OCI-LY7 (cell line): ENCODE results near the gene ERC1. TPM values are rescaled to one million over a fixed set of nuclear protein-coding genes. Genes with fewer than 3 reads are reported as not detected.

Experiments
- BruUV-seq: library from RNA; stranded (reverse); fragments of 400-500 nt; replicated peaks from 2 replicates; lab custom pipeline; 2021; lab: Mats Ljungman, UMichigan
- CTCF ChIA-PET: fragments of 300-600 bp; sonication (Branson Sonifier 250); formaldehyde crosslinking; loops from one replicate; lab custom pipeline; 2022; ENCODE audit warnings: antibody characterized with exemption; ENCODE audit not compliant: unreplicated experiment; lab: Charles Lee
- POLR2A ChIA-PET: fragments of 300-600 bp; sonication (Branson Sonifier 250); formaldehyde crosslinking; loops from one replicate; lab custom pipeline; 2022; ENCODE audit warnings: antibody characterized with exemption; lab: Charles Lee
- DNase-seq: peaks from one replicate; pipeline ENCODE4 v3.0.0-alpha.2; 2015; ENCODE audit warnings: low spot score
- H2AFZ ChIP-seq: fragments of 200-600 bp; sonication (generic), shearing (Covaris generic); 2 replicates; pipeline ENCODE4 v1.6.1; 2014; ENCODE audit warnings: mild to moderate bottlenecking, antibody characterized with exemption, low read length, moderate library complexity
- H3K27ac ChIP-seq: fragments of 200-600 bp; sonication (generic); 2 replicates; pipeline ENCODE4 v1.5.1; 2014; ENCODE audit warnings: mixed run types, low read depth, mild to moderate bottlenecking, moderate library complexity, low read length, inconsistent platforms; ENCODE audit not compliant: poor library complexity, severe bottlenecking
- H3K36me3 ChIP-seq: fragments of 200-600 bp; sonication (generic); 2 replicates; pipeline ENCODE4 v1.6.1; 2014; ENCODE audit warnings: mild to moderate bottlenecking, antibody characterized with exemption, low read length, moderate library complexity, mixed read lengths; ENCODE audit not compliant: insufficient read depth
- H3K4me1 ChIP-seq: fragments of 200-600 bp; sonication (generic); 2 replicates; pipeline ENCODE4 v1.5.1; 2014; ENCODE audit warnings: mild to moderate bottlenecking, low read length; ENCODE audit not compliant: insufficient read depth, poor library complexity, severe bottlenecking
- H3K4me2 ChIP-seq: fragments of 200-600 bp; sonication (generic); 2 replicates; pipeline ENCODE4 v1.6.1; 2014; ENCODE audit warnings: mild to moderate bottlenecking, low read length
- H3K4me3 ChIP-seq: fragments of 200-600 bp; sonication (generic); 2 replicates; pipeline ENCODE4 v1.5.1; 2014; ENCODE audit warnings: mild to moderate bottlenecking, low read depth, low read length; ENCODE audit not compliant: poor library complexity, severe bottlenecking
- H3K79me2 ChIP-seq: fragments of 200-600 bp; sonication (generic); 2 replicates; pipeline ENCODE4 v1.6.1; 2016; ENCODE audit warnings: low read depth, mild to moderate bottlenecking, low read length, moderate library complexity, mixed read lengths; ENCODE audit not compliant: insufficient read depth
- H3K9me2 ChIP-seq: fragments of 200-600 bp; sonication (generic); 2 replicates; pipeline ENCODE4 v1.6.1; 2016; ENCODE audit warnings: mild to moderate bottlenecking, low read length, mixed read lengths; ENCODE audit not compliant: insufficient read depth
- H3K9me3 ChIP-seq: fragments of 200-600 bp; sonication (generic); 2 replicates; pipeline ENCODE4 v1.6.1; 2014; ENCODE audit warnings: mild to moderate bottlenecking, mixed run types, low read length, mixed read lengths
- H4K20me1 ChIP-seq: fragments of 200-600 bp; sonication (generic); 2 replicates; pipeline ENCODE4 v1.6.1; 2014; ENCODE audit warnings: mild to moderate bottlenecking, antibody characterized with exemption, low read length, moderate library complexity, mixed read lengths; ENCODE audit not compliant: insufficient read depth
- CTCF ChIP-seq: fragments of 200-600 bp; sonication (generic); conservative IDR thresholded peaks from 2 replicates; pipeline ENCODE4 v1.5.1; 2014; ENCODE audit warnings: mild to moderate bottlenecking, antibody characterized with exemption, low read length, moderate library complexity, mixed read lengths
- EZH2phosphoT487 ChIP-seq: fragments of 200-600 bp; sonication (generic); IDR thresholded peaks from 2 replicates; pipeline ENCODE4 v1.6.1; 2018; ENCODE audit warnings: low read depth, borderline replicate concordance, mild to moderate bottlenecking, mixed run types, antibody characterized with exemption, low read length, moderate library complexity, mixed read lengths
- intact Hi-C: fragments of 100-400 bp; cut with micrococcal nuclease; formaldehyde crosslinking; loops from one replicate; pipeline ENCODE4 v1.10.0; 2022; ENCODE audit not compliant: unreplicated experiment
- total RNA-seq, 2 experiments: library from RNA; depleted of rRNA in 1 of 2; stranded (reverse); fragments of >200 nt in 1 of 2; shearing (Covaris generic) in 1 of 2; gene quantifications; 2 replicates each; pipeline ENCODE4 v1.2.3, GENCODE V29; 2014 to 2022

ERC1 gene
- total RNA-seq, 2 experiments from 2014 or later: 26.9 to 86.9 TPM

- Histone ChIP-seq H2AFZ (no peak overlapping the region), H3K4me2 (no peak overlapping the region)
- no peak for TF ChIP-seq CTCF
- no peak for TF ChIP-seq EZH2phosphoT487
Observed at GRCh38 chr12:1540690-1541089, 549.7 kb downstream of the ERC1 start.

GRCh38 chr12:1542599-1542998 lies 551.6 kb downstream of the ERC1 start:
- no peak for DNase-seq
- intact Hi-C loops: no loop called here
- no peak overlapping the region for H3K4me3 ChIP-seq
- POLR2A ChIA-PET: interaction anchor here (1.3 kb wide), 1 partner anchor 11 kb away, joined by 3 read pairs; no protein-coding TSS in a partner anchor
- H4K20me1 ChIP-seq: no peaks in the 10 kb centered on the region
- H3K9me2 ChIP-seq: no peaks in the 10 kb centered on the region
- H2AFZ ChIP-seq: no peak overlapping the region
- no peak overlapping the region for H3K4me2 ChIP-seq
- CTCF ChIA-PET: no interaction called here
- peaks cover 50% of the 10 kb centered on the region for H3K4me1 ChIP-seq
- H3K9me3 ChIP-seq: no peaks in the 10 kb centered on the region
- TF ChIP-seq CTCF (no peak), EZH2phosphoT487 (no peak)
- BruUV-seq: no TSS peak
- no peaks in the 10 kb centered on the region for H3K79me2 ChIP-seq
- no peak overlapping the region for H3K27ac ChIP-seq
- H3K36me3 ChIP-seq: no peaks in the 10 kb centered on the region; the same call in 1 of the 2 replicates

More at GRCh38 chr12:1540690-1541089, 549.7 kb downstream of the ERC1 start:
- Histone ChIP-seq H4K20me1 (no peaks in the 10 kb centered on the region), H3K79me2 (no peaks in the 10 kb centered on the region), H3K36me3 (no peaks in the 10 kb centered on the region; the same call in 1 of the 2 replicates), H3K9me3 (no peaks in the 10 kb centered on the region), H3K27ac (no peak overlapping the region), H3K4me1 (peaks cover 33% of the 10 kb centered on the region), H3K4me3 (no peak overlapping the region), H3K9me2 (no peaks in the 10 kb centered on the region)
- ChIA-PET POLR2A (no interaction called here), CTCF (no interaction called here)
- DNase-seq: no peak
- BruUV-seq: no TSS peak
- intact Hi-C loops: no loop called here

- CTCF ChIA-PET: no interaction called here
- Histone ChIP-seq H3K4me2 (peak overlapping the region; percentile 36), H2AFZ (no peak overlapping the region), H3K36me3 (no peaks in the 10 kb centered on the region; the same call in 1 of the 2 replicates), H3K4me1 (peaks cover 59% of the 10 kb centered on the region), H4K20me1 (no peaks in the 10 kb centered on the region), H3K9me3 (no peaks in the 10 kb centered on the region; the same call in 1 of the 2 replicates), H3K27ac (peak overlapping the region; percentile 50), H3K9me2 (no peaks in the 10 kb centered on the region), H3K79me2 (no peaks in the 10 kb centered on the region), H3K4me3 (peak overlapping the region; percentile 22)
- peak; percentile 30 for DNase-seq
- intact Hi-C loops: no loop called here
- no TSS peak for BruUV-seq
- POLR2A ChIA-PET: interaction anchor here (0.6 to 3.1 kb wide), 9 partner anchors 10 to 449 kb away, joined by 3 to 16 read pairs (median 4); no protein-coding TSS in a partner anchor
- TF ChIP-seq EZH2phosphoT487 (no peak), CTCF (peak; percentile 74)
Observed at GRCh38 chr12:1544996-1545700, 554.1 kb downstream of the ERC1 start.
